NCI-H1694 (cell line): ENCODE measurements around the gene CARNS1.
"Not testable (repeated sequence)": the region's sequence is repeated elsewhere in the genome, so short reads cannot be mapped to it uniquely, and the experiment has no call there.

ENCODE experiments used
- DNase-seq: peaks from one replicate; lab custom pipeline; 2025; lab: John Stamatoyannopoulos, UW

CARNS1 gene

DNA sequence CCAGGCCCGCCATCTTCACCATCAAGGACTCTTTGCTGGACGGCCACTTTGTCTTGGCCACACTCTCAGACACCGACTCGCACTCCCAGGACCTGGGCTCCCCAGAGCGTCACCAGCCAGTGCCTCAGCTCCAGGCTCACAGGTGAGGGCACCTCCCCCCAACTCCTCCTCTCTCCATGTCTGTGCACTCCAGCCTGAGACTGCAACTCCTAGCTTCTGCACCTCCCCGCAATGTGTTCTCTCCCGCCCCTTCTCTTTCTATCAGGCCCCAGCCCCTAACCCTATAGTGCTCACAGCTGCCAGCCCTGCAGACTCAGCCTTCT is 19.3 kb upstream of the CARNS1 start:
- no peak for DNase-seq

- no peak for DNase-seq
Measured at GRCh38 chr11:67396587-67397389, 18.7 kb upstream of the CARNS1 start.

GRCh38 chr11:67397536-67397935 is 17.9 kb upstream of the CARNS1 start:
- DNase-seq, result no peak

GRCh38 chr11:67397986-67398660 is 17.4 kb upstream of the CARNS1 start:
- no peak for DNase-seq

DNA sequence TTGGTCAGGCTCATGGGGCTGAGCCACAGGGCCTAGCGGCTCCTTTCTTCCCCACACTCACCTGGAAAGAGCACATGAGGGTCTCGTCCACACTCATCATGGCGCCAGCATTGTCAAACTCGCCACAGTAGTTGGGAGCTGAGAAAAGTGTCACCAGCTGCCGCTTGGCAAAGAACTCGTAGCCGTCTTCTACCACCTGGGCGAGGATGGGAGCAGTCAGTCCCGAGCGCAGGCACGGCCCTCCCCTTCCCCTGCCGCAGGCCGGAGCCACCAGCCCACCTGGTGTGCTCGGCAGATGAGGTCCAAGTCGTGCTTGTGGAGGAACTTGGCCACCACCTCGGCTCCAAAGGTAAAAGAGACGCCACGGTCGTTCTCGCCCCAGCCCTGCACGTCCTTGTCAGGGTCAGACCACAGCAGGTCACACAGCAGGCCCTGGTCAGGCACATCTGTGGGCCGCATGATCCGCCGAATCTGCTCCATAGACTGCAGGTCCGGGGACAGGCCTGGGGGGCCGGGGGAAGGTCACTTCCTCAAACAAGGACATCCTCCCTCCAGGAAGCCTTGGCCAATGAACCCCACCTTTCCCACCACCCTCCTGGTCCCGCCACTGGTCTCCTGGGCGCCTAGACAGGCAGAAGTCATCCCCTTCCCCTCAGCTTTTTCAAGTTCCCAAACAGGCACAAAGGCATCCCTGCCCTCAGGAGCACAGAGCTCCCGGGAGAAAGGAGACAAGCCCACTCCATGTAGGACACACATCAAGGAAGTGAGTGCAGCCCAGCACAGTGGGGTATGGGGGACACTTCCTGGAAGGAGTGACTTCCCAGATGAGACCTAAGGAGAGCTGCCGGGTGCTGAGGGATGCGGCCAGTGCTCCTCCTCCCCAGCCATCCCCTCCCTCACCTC is 16.6 kb upstream of the CARNS1 start:
- DNase-seq, result no peak

DNA sequence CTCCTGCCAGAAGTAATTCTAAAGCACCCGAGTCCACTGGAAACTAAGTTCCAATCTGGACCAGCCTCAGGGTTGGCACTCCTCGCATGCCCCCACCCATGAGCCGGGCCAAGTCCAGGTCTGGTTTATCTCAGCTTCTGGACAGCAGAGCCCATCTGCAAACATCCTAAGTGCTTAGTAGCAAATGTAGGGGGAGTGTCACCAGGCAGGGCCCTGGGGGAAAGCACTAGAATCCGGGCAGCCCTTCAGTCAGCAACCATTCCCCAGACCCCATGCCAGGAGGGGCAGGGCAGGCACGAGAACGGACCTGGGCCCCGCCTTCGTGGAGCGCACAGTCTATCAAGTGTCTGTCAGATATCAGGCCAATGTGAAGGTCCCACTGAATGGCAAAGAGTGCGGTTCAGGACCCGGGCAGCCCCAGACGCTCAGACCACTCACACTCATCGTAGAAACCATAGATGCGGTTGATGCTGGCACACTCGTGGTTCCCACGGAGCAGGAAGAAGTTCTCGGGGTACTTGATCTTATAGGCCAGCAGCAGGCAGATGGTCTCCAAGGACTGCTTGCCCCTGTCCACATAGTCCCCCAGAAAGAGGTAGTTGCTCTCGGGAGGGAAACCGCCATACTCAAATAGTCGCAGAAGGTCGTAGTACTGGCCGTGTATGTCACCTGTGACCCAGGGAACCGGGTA is 15.1 kb upstream of the CARNS1 start:
- DNase-seq, result no peak

DNA sequence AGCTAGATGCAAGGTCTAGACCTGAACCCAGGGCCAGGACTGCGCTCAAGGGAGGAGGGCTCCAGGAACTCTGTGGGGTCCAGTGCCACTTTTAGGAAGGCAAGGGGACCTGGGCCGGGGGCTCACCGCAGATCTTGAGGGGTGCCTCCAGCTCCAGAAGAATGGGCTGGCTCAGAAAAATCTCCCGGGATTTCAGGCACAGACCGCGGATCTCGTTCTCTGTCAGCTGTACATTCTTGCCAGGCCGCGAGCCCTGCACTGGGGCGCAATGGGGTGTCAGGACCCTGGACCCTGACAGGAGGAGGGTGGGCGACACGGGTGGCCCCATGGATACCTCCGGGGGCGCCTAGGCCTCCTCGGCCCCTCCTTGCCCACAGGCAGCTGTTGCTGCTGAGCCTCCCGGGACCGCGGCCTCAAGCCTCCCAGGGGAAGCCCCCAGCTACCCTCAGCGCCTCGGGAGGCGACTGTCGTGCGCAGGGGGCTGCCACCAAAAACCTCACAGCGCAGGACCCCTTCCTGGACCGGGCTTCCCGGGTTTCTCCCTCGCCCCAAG is 14.5 kb upstream of the CARNS1 start:
- no peak for DNase-seq

GRCh38 chr11:67401495-67402191 is 13.8 kb upstream of the CARNS1 start, which contains the start of gene PPP1CA:
PPP1CA (minus strand) TSS chr11:67401858; CDS start chr11:67401782, 76 bp downstream.
- peak; percentile 56 for DNase-seq

DNA sequence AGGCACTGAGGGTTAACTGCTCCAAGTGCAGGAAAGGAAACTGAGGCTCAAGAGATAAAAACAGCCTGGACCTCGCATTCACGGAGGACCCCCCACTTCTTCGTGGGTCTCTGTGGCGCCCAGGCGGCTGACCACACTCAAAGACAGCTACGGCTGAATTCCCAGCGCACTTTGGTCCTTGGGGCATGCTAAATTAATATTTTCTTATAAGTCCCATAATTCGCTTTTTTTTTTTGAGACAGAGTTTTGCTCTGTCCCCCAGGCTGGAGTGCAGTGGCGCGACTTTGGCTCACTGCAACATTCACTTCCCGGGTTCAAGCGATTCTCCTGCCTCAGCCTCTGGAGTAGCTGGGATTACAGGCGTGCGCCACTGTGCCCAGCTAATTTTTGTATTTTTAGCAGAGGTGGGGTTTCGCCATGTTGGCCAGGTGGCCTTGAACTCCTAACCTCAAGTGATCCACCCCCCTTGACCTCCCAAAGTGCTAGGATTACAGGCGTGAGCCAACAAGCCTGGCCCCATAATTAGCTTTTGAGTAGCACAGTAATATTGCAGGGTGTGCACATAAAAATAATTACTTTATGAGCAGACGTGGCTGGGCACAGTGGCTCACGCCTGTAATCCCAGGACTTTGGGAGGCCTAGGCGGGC is 13.2 kb upstream of the CARNS1 start:
- not testable (repeated sequence) for DNase-seq

DNA sequence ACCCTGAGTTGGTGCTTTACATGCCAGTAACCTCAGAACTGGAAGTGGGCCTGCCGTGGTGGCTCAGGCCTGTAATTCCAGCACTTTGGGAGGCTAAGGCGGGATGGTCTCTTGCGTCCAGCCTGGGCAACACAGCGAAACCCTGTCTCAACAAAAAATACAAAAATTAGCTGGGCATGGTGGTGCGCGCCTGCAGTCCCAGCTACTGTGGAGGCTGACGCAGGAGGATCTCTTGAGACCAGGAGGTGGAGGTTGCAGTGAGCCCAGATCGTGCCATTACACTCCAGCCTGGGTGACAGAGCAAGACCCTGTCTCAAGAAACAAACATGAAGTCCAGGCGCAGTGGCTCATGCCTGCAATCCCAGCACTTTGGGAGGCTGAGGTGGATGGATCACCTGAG is 12.4 kb upstream of the CARNS1 start:
- not testable (repeated sequence) for DNase-seq

- no peak for DNase-seq
Measured at GRCh38 chr11:67404515-67405195, 10.8 kb upstream of the CARNS1 start.

GRCh38 chr11:67405196-67405567 is 10.3 kb upstream of the CARNS1 start:
- DNase-seq, result no peak

GRCh38 chr11:67405688-67406339 is 9.7 kb upstream of the CARNS1 start:
- no peak for DNase-seq

DNA sequence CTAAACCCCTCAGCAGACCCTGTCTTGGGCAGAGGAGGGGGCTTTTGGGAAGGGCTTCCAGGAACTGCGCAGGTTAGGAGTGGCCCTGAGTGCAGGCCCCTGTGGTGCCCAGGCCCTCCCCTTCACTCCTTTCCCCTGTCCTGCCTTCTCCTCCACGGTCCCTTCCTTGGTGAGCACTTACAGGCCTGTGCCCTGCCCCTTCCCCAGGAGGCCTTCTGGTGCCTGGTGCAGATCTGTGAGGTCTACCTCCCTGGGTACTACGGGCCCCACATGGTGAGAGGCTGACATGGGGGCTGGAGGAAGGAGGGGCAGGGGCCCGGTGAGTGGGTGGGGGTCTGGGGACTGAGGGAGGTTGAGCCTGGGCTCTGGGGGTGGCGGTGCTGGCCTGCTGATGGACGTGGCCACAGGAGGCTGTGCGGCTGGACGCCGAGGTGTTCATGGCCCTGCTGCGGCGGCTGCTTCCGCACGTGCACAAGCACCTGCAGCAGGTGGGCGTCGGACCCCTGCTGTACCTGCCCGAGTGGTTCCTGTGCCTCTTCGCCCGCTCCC is 9.0 kb upstream of the CARNS1 start:
- no peak for DNase-seq

GRCh38 chr11:67406969-67407687 is 8.3 kb upstream of the CARNS1 start:
- DNase-seq, result no peak

GRCh38 chr11:67407688-67408163 is 7.8 kb upstream of the CARNS1 start:
- DNase-seq, result no peak

GRCh38 chr11:67408437-67409200 is 6.9 kb upstream of the CARNS1 start:
- DNase-seq, result no peak

GRCh38 chr11:67409261-67409666 is 6.2 kb upstream of the CARNS1 start:
- no peak for DNase-seq
